ENCODE results near the gene ANGPTL5. TPM values are rescaled to one million over a fixed set of nuclear protein-coding genes. Genes with fewer than 3 reads are reported as not detected.

The ANGPTL5 gene
- total RNA-seq, 1 donor from 2014 or later: 1.3 TPM

GRCh38 chr11:101949680-101950220 is 33.4 kb upstream of the ANGPTL5 start:
- DNase-seq: no peak
- no peaks in the 10 kb centered on the region for H3K9me3 ChIP-seq (replicated peaks)
- no peak overlapping the region for H3K27ac ChIP-seq (replicated peaks)
- H3K36me3 ChIP-seq: no peaks in the 10 kb centered on the region
- no peak overlapping the region for H3K4me3 ChIP-seq
- no peaks in the 10 kb centered on the region for H3K27me3 ChIP-seq (ENCODE audit: low read depth)
- no peaks in the 10 kb centered on the region for H3K4me1 ChIP-seq
- no peak for TF ChIP-seq CTCF (IDR thresholded peaks at IDR 0.05; ENCODE audit: borderline replicate concordance)
- intact Hi-C loops (cut with micrococcal nuclease): no loop called here

GRCh38 chr11:101945448-101945847 is 29.1 kb upstream of the ANGPTL5 start:
- no peak for DNase-seq
- Histone ChIP-seq H3K4me3 (no peak overlapping the region), H3K27ac (replicated peaks) (no peak overlapping the region), H3K9me3 (replicated peaks) (no peaks in the 10 kb centered on the region), H3K36me3 (no peaks in the 10 kb centered on the region), H3K27me3 (ENCODE audit: low read depth) (no peaks in the 10 kb centered on the region), H3K4me1 (no peaks in the 10 kb centered on the region)
- TF ChIP-seq CTCF (IDR thresholded peaks at IDR 0.05; ENCODE audit: borderline replicate concordance): no peak
- intact Hi-C loops (cut with micrococcal nuclease): no loop called here

GRCh38 chr11:101944923-101945322 is 28.6 kb upstream of the ANGPTL5 start:
- H3K27ac ChIP-seq (replicated peaks): no peak overlapping the region
- H3K9me3 ChIP-seq (replicated peaks): no peaks in the 10 kb centered on the region
- no peak for DNase-seq
- no peaks in the 10 kb centered on the region for H3K27me3 ChIP-seq (ENCODE audit: low read depth)
- no peaks in the 10 kb centered on the region for H3K36me3 ChIP-seq
- no peak for TF ChIP-seq CTCF (IDR thresholded peaks at IDR 0.05; ENCODE audit: borderline replicate concordance)
- H3K4me1 ChIP-seq: no peaks in the 10 kb centered on the region
- intact Hi-C loops (cut with micrococcal nuclease): no loop called here
- H3K4me3 ChIP-seq: no peak overlapping the region

- TF ChIP-seq CTCF (IDR thresholded peaks at IDR 0.05; ENCODE audit: borderline replicate concordance): no peak
- H3K9me3 ChIP-seq (replicated peaks): no peaks in the 10 kb centered on the region
- no peak overlapping the region for H3K27ac ChIP-seq (replicated peaks)
- no peaks in the 10 kb centered on the region for H3K4me1 ChIP-seq
- intact Hi-C loops (cut with micrococcal nuclease): no loop called here
- DNase-seq: no peak
- H3K4me3 ChIP-seq: no peak overlapping the region
- H3K27me3 ChIP-seq (ENCODE audit: low read depth): no peaks in the 10 kb centered on the region
- H3K36me3 ChIP-seq: no peaks in the 10 kb centered on the region
Measured at GRCh38 chr11:101940901-101941520, 24.7 kb upstream of the ANGPTL5 start.

- DNase-seq: no peak
- TF ChIP-seq CTCF (IDR thresholded peaks at IDR 0.05; ENCODE audit: borderline replicate concordance): no peak
- H3K36me3 ChIP-seq: no peaks in the 10 kb centered on the region
- intact Hi-C loops (cut with micrococcal nuclease): no loop called here
- H3K4me3 ChIP-seq: no peak overlapping the region
- no peak overlapping the region for H3K27ac ChIP-seq (replicated peaks)
- H3K4me1 ChIP-seq: no peaks in the 10 kb centered on the region
- H3K9me3 ChIP-seq (replicated peaks): peaks cover 23% of the 10 kb centered on the region
- H3K27me3 ChIP-seq (ENCODE audit: low read depth): no peaks in the 10 kb centered on the region
Measured at GRCh38 chr11:101931692-101932091, 15.4 kb upstream of the ANGPTL5 start.

All from left ventricle myocardium inferior (tissue), 1 donor.